Measurements from ENCODE around the gene WT1.

DNA sequence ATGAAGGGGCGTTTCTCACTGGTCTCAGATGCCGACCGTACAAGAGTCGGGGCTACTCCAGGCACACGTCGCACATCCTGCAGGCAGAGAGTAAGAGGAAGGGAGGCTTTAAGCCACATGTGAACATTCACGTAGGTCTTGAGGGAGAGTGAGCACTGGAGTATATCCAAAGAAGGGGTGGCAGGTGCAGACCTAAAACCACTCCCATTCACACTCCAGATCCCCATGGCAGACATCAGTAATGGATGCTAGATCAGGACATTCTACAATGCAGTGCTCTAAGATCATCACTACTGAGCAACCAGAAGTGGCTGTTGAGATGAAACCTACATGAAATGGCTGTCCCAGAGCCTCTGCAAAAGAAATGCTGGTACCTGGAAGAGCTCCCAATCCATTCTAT, 39.0 kb downstream of the WT1 start:
- TF ChIP-seq, protein P1, sequence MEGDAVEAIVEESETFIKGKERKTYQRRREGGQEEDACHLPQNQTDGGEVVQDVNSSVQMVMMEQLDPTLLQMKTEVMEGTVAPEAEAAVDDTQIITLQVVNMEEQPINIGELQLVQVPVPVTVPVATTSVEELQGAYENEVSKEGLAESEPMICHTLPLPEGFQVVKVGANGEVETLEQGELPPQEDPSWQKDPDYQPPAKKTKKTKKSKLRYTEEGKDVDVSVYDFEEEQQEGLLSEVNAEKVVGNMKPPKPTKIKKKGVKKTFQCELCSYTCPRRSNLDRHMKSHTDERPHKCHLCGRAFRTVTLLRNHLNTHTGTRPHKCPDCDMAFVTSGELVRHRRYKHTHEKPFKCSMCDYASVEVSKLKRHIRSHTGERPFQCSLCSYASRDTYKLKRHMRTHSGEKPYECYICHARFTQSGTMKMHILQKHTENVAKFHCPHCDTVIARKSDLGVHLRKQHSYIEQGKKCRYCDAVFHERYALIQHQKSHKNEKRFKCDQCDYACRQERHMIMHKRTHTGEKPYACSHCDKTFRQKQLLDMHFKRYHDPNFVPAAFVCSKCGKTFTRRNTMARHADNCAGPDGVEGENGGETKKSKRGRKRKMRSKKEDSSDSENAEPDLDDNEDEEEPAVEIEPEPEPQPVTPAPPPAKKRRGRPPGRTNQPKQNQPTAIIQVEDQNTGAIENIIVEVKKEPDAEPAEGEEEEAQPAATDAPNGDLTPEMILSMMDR (IDR thresholded peaks at IDR 0.05) = no peak
- TF ChIP-seq POLR2A (IDR thresholded peaks at IDR 0.05) = no peak

Measured in heart left ventricle (tissue), 13 donors.